GM12872 (cell line): ENCODE measurements around the gene C17orf114.

ENCODE experiments used
- CTCF ChIP-seq: IDR thresholded peaks from 3 replicates; pipeline ENCODE4 v1.5.1; 2011; ENCODE audit warnings: low read depth, mild to moderate bottlenecking, low read length, moderate library complexity; ENCODE audit not compliant: insufficient read depth

The C17orf114 gene

DNA sequence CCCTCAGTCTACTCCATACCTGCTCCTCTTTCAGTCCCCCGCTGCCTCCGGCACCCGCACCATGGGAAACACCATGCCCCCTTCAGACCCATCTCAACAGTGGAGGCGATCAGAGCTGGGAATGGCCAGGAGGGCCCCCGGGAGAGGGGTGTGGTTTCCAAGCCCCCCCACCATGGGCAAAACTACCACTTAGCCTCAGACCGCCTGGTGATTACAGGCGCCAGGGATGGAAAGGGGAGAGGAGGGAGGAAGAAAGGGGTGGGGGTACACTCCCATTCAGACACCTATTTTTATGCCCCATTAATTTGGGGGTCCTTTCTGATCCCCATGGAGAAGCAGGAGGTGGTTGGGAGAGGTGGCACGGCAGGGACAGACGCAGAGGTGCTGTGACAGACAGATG, at the start of gene C17orf114:
Gene C17orf114, minus strand, starts transcription at position 101 of the 400 bp plus-strand sequence.
- no peak for TF ChIP-seq CTCF

DNA sequence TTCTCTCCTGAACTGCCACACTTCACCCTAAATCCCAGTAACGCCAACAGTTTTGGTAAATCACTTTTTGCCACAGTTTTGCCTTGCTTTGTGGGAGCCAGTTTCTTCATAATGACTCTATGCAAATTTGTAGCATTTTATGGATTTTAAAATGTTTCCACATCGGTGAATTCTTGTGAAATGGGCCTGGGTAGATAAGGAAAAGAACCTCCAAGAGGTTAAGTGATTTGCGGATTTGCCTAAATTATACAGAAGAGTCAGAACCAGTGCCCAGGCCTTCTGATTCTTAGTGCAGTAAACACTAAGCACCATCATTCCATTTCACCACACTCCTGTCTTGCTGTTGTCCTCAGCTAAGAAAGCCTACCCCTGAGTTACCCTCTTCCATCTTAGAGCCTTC, 49.0 kb upstream of the C17orf114 start:
- no peak for TF ChIP-seq CTCF

- TF ChIP-seq CTCF = no peak
Measured at GRCh38 chr17:4850246-4850645, 48.1 kb upstream of the C17orf114 start.

- TF ChIP-seq CTCF = no peak
Measured at GRCh38 chr17:4849011-4849536, 46.9 kb upstream of the C17orf114 start.

DNA sequence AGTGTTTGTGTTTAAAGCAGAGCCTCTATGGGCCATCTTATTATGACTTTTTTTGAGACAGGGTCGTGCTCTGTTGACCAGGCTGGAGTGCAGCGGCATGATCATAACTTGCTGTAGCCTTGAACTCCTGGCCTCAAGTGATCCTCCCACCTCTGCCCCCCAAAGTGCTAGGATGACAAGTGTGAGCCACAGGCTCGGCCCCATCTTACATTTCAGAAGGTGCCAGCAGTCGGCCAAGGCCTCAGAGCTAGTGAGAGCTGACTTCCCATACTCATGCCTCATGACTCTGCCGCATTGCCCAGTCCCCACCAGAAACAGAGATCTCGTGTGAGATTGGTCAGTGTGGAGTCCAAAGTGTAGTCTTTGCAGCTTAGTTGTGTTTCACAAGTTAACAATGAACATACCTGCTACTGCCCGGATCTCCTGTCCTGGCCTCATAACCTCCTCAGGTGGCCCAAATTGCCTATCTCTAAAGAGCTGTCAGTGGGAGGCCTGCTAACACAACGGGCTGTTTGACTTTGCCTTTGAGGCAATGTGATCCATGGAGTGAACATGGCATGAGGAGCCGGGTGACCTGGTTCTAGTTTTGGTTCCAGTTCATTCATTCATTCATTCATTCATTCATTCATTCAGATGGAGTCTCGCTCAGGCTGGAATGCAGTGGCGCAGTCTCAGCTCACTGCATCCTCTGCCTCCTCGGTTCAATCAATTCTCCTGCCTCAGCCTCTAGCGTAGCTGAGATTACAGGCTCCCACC, 44.7 kb upstream of the C17orf114 start:
- TF ChIP-seq CTCF = no peak

- TF ChIP-seq CTCF = no peak
Measured at GRCh38 chr17:4845118-4845517, 43.0 kb upstream of the C17orf114 start.

DNA sequence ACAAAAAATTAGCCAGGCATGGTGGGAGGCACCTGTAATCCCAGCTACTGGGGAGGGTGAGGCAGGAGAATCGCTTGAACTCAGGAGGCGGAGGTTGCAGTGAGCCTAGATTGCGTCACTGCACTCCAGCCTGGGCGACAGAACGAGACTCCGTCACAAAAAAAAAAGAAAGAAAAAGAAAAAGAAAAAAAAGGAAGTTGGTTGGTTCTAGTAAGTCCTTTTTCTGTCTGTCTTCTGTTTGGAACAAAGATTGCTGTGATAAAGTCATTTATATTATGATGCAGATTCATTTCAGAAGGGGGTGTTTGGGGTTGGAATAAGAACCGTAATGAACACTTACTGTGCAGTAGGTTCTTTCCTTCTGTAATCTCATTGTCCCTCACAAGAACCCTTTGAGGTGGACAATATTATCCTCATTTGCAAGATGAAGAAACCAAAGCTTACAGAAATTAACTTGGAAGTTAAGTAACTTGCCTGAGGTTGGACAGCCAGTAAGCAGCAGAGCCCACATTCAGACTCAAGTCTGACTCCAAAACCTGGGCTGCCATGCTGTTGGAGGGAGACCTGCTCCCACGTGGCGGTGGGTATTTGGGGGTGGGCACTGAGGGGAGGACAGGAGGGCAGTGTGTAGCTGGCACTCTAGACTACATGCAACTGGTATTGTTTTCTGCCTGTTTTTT, 41.3 kb upstream of the C17orf114 start:
- TF ChIP-seq CTCF = no peak
